GM12875 (cell line): Measurements from ENCODE around the gene CDH4.

Experiments
- H3K4me3 ChIP-seq: one replicate; pipeline ENCODE4 v1.5.1; 2011; ENCODE audit warnings: low read depth, low read length, control low read depth
- TF ChIP-seq, protein P1 (sequence below): IDR thresholded peaks from 2 replicates; pipeline ENCODE4 v1.5.1; 2011; ENCODE audit warnings: low read depth, mild to moderate bottlenecking, control low read depth, inconsistent platforms, low read length, moderate library complexity, borderline replicate concordance; ENCODE audit not compliant: insufficient read depth

Gene CDH4

DNA sequence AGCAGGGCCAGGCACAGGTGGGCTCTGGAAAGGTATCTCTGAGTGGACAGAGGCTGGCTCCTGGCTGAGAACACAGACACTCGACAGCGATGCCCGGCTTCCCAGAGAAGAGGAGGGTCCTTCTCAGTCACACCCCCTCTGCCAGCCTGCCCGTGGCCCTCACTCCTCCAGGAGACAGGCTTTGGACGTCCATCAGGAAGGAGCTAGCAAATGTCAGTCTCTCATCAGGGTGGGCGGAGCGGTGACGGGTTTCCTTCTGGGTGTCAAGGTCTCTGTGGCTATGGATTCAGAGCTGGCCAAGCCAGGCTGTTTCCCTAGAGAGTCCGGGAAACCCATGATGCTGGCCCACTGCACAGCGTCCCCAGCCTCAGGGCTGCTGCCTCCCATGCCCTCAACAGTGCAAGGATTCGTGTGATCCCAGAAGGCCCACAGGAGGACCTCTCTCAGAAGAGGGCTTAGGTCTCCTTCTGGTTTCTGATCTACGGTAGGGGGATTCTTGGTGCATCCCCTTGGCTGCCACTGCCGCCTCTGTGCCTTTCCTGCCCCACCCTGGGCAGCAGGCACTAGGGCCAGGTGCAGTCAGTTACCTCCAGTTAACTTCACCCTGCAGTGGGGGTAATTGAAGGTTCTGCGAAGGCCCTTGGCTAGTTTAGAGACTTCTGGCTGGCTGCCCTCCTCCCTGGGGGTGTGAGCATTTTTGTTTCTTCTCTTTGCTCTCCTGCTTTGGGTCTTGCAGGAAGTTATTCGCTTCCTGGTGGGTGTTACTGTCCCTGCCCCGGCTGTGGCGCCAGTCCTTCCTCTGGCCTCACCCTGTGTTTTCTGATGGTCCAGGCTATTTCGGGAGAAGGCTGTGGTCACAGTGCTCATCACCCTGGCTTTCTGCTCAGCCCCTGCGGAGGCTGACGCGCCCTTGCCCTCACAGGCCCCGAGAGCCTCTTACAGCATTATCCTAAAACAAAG, 80.2 kb downstream of the CDH4 start:
- TF ChIP-seq, protein P1, sequence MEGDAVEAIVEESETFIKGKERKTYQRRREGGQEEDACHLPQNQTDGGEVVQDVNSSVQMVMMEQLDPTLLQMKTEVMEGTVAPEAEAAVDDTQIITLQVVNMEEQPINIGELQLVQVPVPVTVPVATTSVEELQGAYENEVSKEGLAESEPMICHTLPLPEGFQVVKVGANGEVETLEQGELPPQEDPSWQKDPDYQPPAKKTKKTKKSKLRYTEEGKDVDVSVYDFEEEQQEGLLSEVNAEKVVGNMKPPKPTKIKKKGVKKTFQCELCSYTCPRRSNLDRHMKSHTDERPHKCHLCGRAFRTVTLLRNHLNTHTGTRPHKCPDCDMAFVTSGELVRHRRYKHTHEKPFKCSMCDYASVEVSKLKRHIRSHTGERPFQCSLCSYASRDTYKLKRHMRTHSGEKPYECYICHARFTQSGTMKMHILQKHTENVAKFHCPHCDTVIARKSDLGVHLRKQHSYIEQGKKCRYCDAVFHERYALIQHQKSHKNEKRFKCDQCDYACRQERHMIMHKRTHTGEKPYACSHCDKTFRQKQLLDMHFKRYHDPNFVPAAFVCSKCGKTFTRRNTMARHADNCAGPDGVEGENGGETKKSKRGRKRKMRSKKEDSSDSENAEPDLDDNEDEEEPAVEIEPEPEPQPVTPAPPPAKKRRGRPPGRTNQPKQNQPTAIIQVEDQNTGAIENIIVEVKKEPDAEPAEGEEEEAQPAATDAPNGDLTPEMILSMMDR: no peak
- H3K4me3 ChIP-seq: no peak overlapping the region

- H3K4me3 ChIP-seq: no peak overlapping the region
- TF ChIP-seq, protein P1: no peak
Measured at GRCh38 chr20:61333484-61334108, 81.5 kb downstream of the CDH4 start.

DNA sequence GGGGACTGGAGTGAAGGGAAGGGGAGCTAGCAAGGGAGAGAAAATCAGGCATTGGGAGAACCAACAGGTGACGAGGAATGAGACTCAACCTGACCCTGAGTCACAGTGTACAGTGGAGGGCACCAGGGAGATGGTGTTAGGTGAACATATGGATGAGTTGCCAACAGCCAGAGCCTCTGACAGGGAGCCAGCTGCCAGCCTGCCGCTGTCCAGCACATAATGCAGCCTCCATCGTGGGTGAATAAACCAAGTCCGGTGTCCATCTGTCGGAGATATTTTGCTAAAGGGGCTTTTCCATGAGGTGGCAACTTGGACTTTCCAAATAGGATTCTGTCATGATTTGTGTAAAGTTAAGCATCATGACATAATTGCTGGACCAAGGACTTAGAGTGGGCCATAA, 88.1 kb downstream of the CDH4 start:
- no peak overlapping the region for H3K4me3 ChIP-seq
- TF ChIP-seq, protein P1: no peak

DNA sequence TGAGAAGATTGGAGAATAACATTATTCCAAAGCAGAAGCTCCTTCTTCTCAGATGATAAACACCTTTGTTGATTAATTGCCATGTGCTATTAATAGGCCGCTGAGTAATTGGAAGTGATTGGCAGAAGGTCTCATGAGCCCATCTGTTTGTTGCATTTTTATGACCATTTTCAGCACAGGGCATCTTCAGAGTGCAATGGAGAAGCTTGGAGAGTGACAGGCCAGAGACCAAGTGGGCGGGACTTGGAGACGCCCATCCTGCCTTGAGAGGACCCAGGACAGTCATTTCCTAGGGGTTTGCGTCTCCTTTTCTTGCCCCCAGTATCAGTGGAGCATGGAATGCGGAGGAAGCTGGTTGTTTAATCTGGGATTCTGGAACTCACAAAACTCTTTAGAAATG, 89.5 kb downstream of the CDH4 start:
- TF ChIP-seq, protein P1: no peak
- H3K4me3 ChIP-seq: no peak overlapping the region

DNA sequence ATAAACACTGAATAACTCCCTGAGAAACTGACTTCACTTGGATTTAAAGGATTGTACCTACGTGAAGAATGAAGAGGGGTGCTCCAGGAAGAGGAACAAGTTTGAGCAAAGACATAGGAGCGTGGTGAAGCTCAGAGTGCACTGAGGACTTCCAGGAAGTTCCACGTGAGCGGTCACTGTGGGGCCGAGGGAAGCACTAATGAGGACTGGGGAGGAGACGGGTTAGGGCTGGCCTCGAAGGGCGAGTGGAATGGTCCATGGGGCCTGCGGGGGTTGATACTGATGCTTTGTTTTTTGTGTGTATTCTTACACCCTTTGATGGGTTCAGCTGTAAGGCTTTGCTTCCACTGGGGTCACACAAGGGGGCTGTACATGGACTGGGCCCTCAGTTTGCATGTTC, 91.9 kb downstream of the CDH4 start:
- TF ChIP-seq, protein P1: no peak
- H3K4me3 ChIP-seq: no peak overlapping the region

GRCh38 chr20:61345656-61346055, 93.6 kb downstream of the CDH4 start:
- H3K4me3 ChIP-seq: no peak overlapping the region
- TF ChIP-seq, protein P1: no peak

DNA sequence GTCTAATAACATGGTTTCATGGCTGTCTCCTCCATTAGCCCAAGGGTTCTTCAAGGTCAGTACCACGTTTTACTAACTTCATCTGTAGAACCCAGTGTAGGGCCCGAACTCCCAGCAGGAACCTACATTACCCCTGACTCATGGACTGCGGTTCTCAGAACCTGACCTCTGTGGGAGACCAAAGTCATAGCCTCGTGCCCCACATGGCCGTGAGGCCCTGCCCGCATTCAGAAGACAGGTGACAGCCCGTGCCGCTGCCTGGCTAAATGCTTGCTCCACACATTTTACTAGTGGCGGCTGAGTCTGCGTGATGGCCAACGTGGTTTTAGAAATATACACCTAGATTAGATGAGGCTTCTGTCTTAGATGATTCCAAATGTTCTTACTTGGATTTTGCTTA, 94.9 kb downstream of the CDH4 start:
- no peak overlapping the region for H3K4me3 ChIP-seq
- TF ChIP-seq, protein P1: no peak
